DMS153 treated with DMSO at 0.1 percent for 48 hours (cell line): Measurements from ENCODE around the gene AK4.

Experiments
- DNase-seq: peaks from one replicate; lab custom pipeline; 2025; ENCODE audit not compliant: unreplicated experiment; lab: John Stamatoyannopoulos, UW

The AK4 gene

DNA sequence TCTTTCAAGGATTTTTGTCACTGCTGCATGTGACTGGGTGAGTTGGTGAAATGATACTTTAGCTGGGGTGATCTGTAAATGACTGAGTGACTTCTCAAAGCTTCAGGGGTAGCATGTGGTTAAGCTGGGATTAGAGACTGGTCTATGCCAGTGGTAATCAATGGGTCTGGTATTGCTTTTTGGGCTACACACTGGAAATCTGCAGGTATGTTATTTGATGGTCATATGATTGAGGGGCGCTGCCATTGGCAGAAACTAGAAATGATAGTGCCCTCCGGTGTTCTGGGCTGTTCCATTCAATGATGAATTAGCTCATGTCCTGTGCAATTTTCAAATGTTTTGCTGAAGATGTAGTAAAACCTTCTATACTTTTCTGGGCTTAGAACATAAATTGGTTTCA is 121.6 kb downstream of the AK4 start:
- no peak for DNase-seq

- DNase-seq, result no peak
Observed at GRCh38 chr1:65276197-65276939, 128.4 kb downstream of the AK4 start.

GRCh38 chr1:65277605-65278347 is 129.8 kb downstream of the AK4 start:
- no peak for DNase-seq

DNA sequence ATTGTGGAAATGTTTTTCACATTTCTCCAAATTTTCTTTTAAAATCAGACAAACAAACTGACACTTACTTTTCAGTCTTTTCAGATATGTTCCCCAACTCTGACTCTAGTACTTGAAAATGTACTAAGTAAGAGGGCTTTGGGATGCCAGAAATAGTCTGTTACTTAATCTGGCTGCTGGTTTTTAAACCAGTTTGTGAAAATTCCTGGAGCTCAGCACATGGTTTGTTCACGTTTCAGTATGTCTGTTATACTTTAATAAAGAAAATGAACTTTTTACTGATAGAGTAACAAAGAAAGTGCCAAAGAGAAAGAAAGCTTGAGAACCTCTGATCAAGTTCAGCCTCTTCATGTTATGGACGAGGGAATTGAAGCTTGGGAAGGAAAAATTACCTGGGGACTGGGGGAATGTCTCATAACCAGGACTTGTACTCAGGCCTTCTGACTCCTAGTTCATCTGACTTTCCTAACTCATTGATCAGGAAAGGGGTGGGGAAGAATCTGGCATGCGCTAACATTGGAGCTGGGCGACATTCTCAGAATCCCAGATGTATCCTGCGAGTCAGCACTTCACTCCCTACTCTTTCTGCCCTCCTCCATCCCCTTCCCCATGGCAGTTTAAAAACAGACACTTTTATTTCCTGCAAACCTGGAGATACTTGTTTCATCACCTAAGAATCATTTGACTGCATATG is 130.5 kb downstream of the AK4 start:
- no peak for DNase-seq

DNA sequence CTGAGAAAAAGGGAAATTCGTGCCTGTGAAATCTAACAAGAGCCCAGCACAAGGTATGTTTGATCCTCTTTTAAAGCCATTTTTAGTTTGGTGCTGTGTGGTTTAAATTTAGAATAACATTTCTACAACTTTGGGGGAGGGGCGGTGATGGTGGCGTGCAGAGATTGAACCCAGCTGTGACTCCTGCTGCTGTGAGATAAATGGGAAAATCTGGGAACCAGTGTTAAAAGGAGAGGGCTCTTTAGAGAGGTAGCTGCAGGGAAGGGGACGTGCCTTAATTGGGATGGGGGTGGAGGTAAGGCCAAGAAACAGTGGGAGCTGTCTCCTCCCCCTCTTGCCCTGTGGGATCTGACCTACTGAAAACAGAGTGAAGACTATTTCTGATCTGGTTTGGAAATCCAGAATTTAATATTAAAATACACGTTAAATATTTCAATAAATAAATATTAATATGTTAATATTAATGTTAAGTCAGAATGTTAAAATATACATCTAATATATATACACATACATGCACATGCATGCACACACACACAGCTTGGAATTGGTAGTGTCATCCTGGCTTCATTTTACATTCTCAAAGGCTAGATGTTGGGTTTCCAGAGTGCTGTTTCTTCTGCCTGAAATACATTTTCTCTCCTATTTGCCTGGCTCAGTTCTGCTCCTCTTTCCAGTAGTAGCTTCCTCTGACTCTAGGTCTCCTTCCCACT is 131.2 kb downstream of the AK4 start:
- no peak for DNase-seq
